ENCODE data around the gene EIF2B1.

Gene EIF2B1

GRCh38 chr12:123633379-123634141, at the start of gene EIF2B1, which contains the start of gene GTF2H3:
TSS of gene EIF2B1 (minus strand) at chr12:123633686. CDS start at chr12:123633557, 129 bp downstream.
TSS of gene GTF2H3 (plus strand) at chr12:123633829. CDS start at chr12:123633860, 31 bp downstream.
- Histone ChIP-seq H3K36me3 (peaks cover 32% of the 10 kb centered on the region), H3K27ac (peak within 1 kb of the TSS; percentile 84), H3K9me3 (ENCODE audit: severe bottlenecking) (no peaks in the 10 kb centered on the region), H3K27me3 (ENCODE audit: insufficient read depth, low read depth, severe bottlenecking) (no peaks in the 10 kb centered on the region), H3K4me3 (ENCODE audit: low read depth, low read length) (peak within 1 kb of the TSS; percentile 100)
- DNase-seq, result peak; percentile 97
- no peak for TF ChIP-seq CTCF (IDR thresholded peaks at IDR 0.05; ENCODE audit: low read depth, low read length)

GRCh38 chr12:123681605-123682004, 48.1 kb upstream of the EIF2B1 start:
- no peak for TF ChIP-seq CTCF (IDR thresholded peaks at IDR 0.05; ENCODE audit: low read depth, low read length)
- Histone ChIP-seq H3K27ac (no peak overlapping the region), H3K9me3 (ENCODE audit: severe bottlenecking) (no peaks in the 10 kb centered on the region), H3K27me3 (ENCODE audit: insufficient read depth, low read depth, severe bottlenecking) (no peaks in the 10 kb centered on the region), H3K36me3 (peaks cover 11% of the 10 kb centered on the region), H3K4me3 (ENCODE audit: low read depth, low read length) (no peak overlapping the region)
- no peak for DNase-seq

- Histone ChIP-seq H3K36me3 (peaks cover 21% of the 10 kb centered on the region), H3K4me3 (ENCODE audit: low read depth, low read length) (no peak overlapping the region), H3K9me3 (ENCODE audit: severe bottlenecking) (no peaks in the 10 kb centered on the region), H3K27me3 (ENCODE audit: insufficient read depth, low read depth, severe bottlenecking) (no peaks in the 10 kb centered on the region), H3K27ac (no peak overlapping the region)
- no peak for DNase-seq
- TF ChIP-seq CTCF (IDR thresholded peaks at IDR 0.05; ENCODE audit: low read depth, low read length), result no peak
Observed at GRCh38 chr12:123678981-123679380, 45.5 kb upstream of the EIF2B1 start.

- DNase-seq, result no peak
- Histone ChIP-seq H3K9me3 (ENCODE audit: severe bottlenecking) (no peaks in the 10 kb centered on the region), H3K27ac (no peak overlapping the region), H3K36me3 (peaks cover 21% of the 10 kb centered on the region), H3K4me3 (ENCODE audit: low read depth, low read length) (no peak overlapping the region), H3K27me3 (ENCODE audit: insufficient read depth, low read depth, severe bottlenecking) (no peaks in the 10 kb centered on the region)
- no peak for TF ChIP-seq CTCF (IDR thresholded peaks at IDR 0.05; ENCODE audit: low read depth, low read length)
Observed at GRCh38 chr12:123676616-123677320, 43.3 kb upstream of the EIF2B1 start.

GRCh38 chr12:123675436-123675835, 42.0 kb upstream of the EIF2B1 start:
- no peak for TF ChIP-seq CTCF (IDR thresholded peaks at IDR 0.05; ENCODE audit: low read depth, low read length)
- no peak for DNase-seq

More at GRCh38 chr12:123675436-123675835, 42.0 kb upstream of the EIF2B1 start:
- no peaks in the 10 kb centered on the region for H3K9me3 ChIP-seq (ENCODE audit: severe bottlenecking)
- H3K4me3 ChIP-seq (ENCODE audit: low read depth, low read length), result no peak overlapping the region
- H3K27ac ChIP-seq, result no peak overlapping the region
- peaks cover 21% of the 10 kb centered on the region for H3K36me3 ChIP-seq
- no peaks in the 10 kb centered on the region for H3K27me3 ChIP-seq (ENCODE audit: insufficient read depth, low read depth, severe bottlenecking)
